ENCODE results near the gene ZNF653.
A peak's percentile ranks its signal among the peaks of the same experiment; 100 is the strongest.
"Not testable (repeated sequence)": the region's sequence is repeated elsewhere in the genome, so short reads cannot be mapped to it uniquely, and the experiment has no call there.

Gene ZNF653

DNA sequence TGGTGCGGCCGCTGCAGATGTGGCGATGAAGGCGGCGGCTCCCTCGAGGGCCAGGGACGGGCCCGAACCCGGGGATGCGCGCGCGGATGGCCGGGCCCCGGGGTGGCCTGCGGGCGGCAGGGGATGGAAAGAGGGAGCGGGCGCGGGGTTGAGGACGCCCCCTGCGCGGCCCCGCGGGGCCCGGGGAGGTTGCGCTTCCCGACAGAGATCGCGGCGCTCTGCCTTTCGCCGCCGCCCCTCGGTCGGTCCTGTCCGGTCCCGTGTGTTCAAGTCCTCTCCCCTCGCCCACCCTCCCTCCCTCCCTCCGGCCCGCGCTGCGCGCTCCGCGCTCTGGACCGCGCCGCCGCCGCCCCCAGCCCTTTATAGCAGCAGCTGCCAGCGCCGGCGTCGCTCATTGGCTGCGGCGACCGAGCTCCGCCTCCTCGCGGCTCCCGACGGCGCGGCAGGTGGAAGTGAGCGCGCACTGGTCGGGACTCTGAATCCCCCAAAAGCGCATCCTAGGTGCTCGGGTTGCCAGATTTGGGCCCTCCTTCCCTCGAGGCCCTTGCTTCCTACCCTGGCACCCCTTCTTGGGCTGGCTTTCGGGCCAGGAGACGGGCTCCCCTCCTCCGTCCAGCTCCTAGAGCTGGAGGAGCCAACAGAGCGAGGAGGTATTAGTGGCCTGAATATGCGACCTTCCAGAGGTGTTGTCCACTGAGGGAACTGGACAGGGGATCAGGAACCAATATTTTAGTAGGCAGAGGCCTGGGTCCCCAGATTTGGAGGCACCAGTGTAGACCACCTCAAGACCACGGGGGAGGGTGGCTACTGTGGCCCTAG, 24.7 kb downstream of the ZNF653 start, which contains the start of gene ELAVL3:
Gene ELAVL3, minus strand, starts transcription at position 332 of the 819 bp plus-strand sequence. CDS start 438 bp downstream, outside the sequence.
- no peak for DNase-seq

DNA sequence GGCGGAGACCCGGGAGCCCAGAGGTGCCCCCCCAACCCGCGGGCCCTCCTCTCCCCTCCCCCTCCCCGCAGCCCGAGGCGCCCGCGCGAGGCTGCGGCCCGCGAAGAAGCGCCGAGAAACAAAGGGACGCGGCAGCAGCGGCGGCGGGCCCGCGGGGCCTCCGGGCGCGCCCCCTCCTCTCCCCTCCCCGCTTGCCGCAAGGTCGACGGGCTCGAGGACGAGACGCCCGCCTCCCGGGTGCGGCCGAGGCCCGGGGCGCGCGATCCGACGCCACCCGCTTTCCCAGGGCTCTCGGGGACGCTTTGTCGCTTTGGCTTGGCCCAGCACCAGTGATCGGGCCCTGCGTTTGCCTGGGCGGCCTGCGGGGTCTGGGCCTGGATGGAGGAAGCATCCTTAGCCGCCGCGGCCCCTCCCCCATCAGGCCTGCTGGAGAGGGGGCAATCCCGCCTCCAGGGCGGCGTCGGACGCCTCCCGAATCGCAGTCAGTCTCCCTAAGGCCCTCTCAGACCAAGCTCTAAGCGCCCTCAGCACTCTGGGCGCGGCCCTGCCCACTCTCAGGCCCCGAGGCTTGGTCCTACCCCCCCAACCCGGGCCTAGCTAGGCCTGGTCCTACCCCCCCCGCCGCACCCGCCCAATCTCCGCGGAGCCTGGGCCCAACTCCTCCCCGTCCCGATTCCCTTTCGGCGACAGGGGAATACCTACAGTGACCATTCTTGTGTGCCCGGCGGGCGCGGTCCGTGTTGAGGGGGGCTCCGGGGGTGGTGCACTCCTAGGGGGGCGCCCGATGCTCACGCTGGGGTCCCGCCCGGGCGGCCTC, 25.5 kb downstream of the ZNF653 start:
- DNase-seq: no peak

GRCh38 chr19:11479090-11479897, 26.3 kb downstream of the ZNF653 start:
- peak; percentile 34 for DNase-seq

- no peak for DNase-seq
These were observed 27.2 kb downstream of the ZNF653 start for GRCh38 chr19:11478167-11479089.

DNA sequence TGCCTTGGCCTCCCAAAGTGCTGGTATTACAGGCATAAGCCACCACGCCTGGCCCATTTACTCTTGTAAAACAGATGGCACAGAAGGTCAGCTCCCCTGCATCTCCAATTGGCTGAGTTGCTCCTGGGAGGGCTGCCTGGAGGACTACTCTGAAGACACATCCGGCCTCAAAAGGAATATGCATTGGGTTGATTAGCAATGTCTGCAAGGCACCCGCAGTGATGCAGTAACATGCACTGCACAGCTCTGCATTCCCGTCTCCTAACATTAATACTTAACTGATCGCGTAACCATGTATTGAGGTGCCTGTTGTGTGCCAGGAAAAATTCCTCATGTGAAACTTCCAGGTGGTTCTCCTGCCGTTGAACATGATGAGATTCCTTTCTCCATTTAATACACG, 29.8 kb downstream of the ZNF653 start:
- DNase-seq: no peak

GRCh38 chr19:11475343-11475742, 30.3 kb downstream of the ZNF653 start:
- not testable (repeated sequence) for DNase-seq

DNA sequence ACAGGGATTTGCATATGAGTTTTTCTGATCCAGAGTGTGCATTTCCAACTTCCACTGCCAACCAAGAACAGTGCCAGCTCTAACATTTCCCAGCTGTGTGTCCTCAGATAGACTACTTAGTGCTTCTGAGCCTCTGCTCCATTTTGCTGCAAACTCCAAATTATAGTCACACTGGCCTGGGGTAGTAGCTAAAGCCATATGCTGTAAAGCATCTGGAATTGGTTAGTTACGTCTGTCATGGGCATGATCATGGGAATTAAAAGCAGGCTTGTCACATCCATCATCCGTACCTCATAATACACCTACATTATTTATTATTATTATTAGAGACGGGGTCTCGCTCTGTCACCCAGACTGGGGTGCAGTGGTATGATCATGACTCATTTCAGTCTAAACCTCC, 31.9 kb downstream of the ZNF653 start:
- no peak for DNase-seq

DNA sequence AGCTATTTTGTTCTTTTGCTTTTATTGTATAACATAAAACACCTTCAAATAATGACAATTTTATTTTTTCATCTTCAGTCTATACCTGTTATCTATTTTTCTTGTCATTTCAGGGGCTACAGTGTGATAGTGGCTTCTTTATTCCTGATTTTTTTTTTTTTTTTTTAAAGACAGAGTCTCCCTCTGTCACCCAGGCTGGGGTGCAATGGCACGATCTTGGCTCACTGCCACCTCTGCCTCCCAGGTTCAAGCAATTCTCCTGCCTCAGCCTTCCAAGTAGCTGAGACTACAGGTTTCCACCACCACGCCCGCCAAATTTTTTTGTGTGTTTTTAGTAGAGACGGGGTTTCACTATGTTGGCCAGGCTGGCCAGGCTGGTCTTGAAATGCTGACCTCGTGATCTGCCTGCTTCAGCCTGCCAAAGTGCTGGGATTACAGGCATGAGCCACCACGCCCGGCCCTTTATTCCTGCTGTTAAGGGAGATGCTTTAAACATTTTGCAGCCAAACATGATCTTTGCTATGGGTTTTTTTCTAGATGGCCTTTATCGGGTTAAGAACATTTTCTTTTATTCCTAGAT, 37.3 kb downstream of the ZNF653 start:
- DNase-seq: not testable (repeated sequence)

DNA sequence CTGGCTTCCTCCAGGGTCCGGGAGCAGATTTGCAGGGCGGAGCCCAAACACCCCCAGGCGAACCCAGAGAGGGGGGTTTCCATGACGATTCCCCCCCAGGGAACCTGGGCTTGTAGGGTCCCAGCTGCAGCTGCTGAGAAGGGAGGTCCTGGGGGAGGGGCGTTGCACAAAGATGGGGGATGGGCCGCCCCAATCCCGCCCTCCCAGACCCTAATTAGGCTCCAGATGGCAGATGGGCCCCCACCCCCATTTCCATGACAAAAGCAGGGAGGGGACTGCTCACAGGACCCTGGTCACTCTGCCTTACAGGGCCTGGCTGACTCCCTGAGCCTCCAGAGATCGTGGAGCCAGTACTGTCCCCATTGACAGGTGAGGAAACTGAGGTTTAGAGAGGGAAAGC, 40.0 kb downstream of the ZNF653 start:
- DNase-seq: no peak

DNA sequence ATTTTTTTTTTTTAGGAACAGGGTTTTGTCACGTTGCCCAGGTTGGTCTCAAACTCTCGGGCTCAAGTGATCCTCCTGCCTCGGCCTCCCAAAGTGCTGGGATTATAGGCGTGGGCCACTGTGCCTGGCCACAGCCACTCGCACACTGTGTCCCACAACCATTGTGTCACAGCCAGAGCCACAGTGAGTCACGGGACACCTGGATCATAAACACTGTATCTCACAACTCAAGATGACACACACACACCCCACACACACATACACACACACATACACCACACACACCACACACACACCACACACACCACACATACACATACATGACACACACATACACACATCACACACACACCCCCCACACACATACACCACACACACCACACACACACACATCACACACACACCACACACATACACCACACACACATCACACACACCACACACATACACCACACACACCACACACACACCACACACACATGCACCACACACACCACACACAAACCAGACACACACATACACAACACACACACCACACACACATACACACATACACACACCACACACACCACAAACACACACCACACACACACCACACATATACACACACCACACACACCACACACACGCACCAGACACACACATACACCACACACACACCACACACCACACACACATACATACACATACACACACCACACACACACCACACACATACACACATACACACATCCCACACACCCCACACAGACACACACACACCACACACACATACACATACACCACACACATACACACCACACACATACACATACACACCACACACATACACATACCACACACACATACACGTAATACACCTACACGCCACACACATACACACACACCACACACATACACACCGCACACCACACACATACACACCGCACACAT, 41.0 kb downstream of the ZNF653 start:
- no peak for DNase-seq

DNA sequence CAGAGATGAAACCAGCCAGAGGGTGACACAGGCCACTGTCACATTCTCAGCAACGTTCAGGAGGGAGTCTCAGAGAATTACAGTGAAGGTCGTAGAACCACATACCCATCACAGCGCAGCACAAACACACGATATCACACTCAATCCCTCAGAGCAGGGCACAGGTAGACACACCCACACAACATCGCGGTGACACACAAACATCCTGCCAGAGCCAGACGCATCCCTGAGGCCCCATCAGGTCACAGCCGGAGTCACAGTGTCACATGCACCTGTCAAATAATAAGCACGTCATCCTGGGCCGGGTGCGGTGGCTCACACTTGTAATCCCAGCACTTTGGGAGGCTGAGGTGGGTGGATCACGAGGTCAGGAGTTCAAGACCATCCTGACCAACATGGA, 42.2 kb downstream of the ZNF653 start:
- DNase-seq: no peak

DNA sequence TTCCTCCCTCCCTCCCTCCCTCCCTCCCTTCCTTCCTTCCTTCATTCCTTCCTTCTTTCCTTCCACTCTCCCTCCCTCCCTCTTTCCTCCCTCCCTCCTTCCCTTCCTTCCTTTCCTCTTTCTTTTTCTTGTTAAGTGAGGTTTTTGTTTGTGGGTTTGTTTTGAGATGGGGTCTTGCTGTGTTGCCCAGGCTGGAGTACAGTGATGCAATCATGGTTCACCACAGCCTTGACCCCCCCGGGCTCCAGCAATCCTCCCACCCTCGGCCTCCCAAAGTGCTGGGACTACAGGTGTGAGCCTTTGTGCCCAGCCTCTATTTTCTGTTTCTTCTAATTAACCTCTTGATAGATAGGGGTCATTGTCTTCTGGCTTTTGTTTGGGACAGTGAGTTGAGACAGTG, 44.2 kb downstream of the ZNF653 start:
- DNase-seq: no peak

- no peak for DNase-seq
These were observed 45.4 kb downstream of the ZNF653 start for GRCh38 chr19:11460207-11460606.

- DNase-seq: not testable (repeated sequence)
These were observed 46.7 kb downstream of the ZNF653 start for GRCh38 chr19:11458912-11459311.

DNA sequence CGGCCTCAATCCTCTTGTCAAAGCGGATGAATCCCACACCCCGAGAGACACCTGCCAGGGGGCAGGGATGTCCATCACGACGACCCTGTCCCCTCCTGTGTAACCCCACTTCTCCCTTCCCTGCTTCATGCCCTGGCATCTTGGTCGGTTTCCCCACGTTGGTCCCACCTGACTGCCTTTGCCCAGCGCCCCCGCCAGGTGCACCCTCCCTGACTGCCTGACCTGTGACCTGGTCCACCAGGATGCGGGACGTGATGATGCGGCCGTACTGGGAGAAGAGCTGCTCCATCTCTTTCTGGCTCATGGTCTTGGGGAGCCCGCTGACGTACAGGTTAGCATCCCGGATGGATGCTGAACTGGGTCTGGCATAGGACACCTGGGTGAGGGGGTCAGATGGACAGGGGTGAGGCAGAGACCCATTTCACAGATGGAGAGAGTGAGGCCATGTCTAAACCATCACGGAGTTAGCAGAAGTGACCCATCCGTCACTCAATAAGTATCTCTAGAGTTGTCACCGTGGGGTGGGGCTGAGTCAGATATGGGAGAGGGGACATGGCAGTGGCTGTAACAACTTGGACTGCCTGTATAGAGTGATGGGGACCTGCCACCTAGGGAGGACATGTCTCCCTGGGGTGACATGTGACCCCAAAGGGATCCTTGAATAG, 47.3 kb downstream of the ZNF653 start:
- no peak for DNase-seq

DNA sequence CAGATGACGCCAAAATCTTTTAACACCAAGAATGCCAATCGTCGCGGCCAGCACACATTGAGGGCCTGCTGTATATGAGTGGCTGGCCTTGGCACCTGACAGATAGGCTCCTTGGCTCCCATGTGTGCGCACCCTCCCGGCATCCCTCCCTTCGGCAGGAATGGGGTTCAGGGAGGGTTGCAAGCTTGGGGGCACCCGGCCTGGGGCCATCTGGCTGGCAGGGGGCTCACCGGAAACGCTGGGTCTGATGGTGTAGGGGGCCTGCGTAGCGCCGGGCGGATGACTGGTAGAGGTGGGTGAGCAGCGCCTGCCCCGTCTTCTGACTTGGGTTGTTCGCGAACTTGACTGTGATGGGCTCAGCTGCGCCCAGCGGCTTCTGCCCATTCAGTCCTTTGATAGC, 47.8 kb downstream of the ZNF653 start:
- DNase-seq: no peak

GRCh38 chr19:11457115-11457514, 48.5 kb downstream of the ZNF653 start:
- no peak for DNase-seq

DNA sequence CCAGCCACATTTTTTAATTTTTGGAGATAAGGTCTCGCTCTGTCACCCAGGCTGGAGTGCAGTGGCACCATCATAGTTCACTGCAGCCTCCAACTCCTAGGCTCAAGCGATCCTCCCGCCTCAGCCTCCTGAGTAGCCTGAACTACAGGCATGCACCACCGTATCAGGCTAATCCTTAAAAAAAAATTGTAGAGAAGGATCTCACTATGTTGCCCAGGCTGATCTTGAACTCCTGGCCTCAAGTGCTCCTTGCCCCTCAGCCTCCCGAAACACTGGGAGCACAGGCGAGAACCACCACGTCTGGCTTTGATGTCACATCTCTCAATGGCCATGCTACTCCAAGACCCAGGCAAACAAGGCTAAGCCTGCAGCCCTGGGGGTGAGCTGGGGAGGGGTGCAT, 49.0 kb downstream of the ZNF653 start:
- no peak for DNase-seq

GRCh38 chr19:11455233-11455554, 50.4 kb downstream of the ZNF653 start:
- not testable (repeated sequence) for DNase-seq

Data from right hindlimb (tissue), 1 donor.